GM19467 (cell line): Measurements from ENCODE around the gene PIM3.
"Not testable (repeated sequence)": the region's sequence is repeated elsewhere in the genome, so short reads cannot be mapped to it uniquely, and the experiment has no call there.

ENCODE experiments used
- ATAC-seq: cut with Tn5 transposase; IDR thresholded peaks from one replicate; pipeline ENCODE4 v1.9.1; 2021; ENCODE audit warnings: mild to moderate bottlenecking, moderate library complexity; ENCODE audit not compliant: unreplicated experiment

PIM3 gene

DNA sequence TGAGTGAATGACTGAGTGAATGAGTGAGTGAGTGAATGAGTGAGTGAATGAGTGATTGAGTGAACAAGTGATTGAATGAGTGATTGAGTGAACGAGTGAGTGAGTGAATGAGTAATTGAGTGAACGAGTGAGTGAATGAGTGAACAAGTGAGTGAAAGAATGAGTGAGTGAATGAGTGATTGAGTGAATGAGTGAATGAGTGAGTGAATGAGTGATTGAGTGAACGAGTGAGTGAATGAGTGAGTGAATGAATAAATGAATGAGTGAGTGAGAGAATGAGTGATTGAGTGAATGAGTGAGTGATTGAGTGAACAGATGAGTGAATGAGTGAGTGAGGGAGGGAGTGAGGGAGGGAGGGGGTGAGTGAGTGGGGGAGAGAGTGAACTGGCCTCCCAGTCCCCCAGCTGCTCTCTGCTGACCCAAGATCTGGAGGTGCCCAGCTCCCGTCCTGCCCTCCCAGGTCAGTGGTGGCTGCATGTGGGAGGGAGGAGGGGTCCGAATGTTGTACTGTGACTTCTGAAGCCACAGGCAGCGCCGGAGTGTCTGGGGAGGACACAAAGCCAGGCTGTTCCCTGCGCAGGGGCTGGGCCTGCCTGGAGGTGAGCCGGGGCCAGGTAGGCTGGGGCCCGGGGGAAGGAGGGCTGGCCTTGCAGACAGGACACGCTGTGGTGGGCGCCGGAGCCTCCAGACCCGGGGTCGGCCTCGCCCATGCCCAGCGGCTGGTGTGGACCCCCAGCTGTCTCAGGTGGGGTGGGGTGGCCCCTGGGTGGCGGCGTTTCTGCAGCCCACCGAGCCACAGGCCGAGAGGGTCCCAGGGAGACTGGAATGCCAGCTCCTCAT is 17.8 kb upstream of the PIM3 start:
- no peak for ATAC-seq

DNA sequence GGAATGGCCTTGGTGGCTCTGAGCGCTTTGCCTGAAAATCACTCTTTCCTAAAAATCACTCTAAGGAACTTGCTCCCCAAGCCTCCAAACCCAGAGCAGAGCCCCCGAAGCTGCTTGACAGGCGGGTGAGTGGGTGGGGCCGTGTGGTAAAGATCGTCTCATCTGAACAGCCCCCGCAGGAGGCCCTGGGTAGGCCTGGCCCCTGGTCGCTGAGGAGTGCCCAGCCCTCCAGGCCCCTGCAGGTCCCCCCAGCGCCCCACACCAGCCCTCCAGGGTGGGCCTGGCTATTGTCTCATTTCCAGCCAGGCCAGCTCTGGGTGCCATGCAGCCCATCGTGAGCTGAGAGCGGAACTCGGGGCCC is 17.2 kb upstream of the PIM3 start:
- ATAC-seq = no peak

DNA sequence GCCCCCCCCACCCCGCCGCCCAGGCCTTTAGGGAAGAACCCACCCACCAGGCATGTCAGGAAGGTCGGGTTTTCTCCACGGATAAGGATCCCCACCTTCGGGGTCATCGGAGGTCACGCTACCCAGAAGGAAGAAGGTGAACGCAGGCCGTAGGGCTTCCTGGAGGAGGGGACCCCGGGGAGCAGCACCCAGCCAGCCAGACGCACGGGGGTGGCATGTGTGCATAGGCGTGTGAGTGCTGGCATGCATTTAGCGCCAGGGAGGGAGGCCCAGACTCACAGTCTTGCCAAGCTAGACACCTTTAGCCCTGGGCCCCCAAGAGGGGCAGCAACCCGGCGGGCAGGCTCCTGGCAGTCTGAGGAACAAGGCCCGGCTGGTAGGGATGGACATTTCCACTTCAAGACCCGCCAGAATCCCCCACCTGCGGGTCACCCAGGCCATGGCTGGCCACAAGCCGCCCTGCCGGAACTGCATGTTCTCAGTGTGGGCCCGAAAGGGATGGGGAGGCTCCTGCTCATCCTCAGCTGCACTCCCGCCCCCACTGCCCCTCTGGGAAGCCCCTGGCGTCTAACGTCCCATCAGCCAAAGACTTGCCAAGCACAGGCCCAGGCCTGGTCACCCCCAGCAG is 16.7 kb upstream of the PIM3 start:
- ATAC-seq = no peak

- no peak for ATAC-seq
Measured at GRCh38 chr22:49944399-49944891, 16.1 kb upstream of the PIM3 start.

DNA sequence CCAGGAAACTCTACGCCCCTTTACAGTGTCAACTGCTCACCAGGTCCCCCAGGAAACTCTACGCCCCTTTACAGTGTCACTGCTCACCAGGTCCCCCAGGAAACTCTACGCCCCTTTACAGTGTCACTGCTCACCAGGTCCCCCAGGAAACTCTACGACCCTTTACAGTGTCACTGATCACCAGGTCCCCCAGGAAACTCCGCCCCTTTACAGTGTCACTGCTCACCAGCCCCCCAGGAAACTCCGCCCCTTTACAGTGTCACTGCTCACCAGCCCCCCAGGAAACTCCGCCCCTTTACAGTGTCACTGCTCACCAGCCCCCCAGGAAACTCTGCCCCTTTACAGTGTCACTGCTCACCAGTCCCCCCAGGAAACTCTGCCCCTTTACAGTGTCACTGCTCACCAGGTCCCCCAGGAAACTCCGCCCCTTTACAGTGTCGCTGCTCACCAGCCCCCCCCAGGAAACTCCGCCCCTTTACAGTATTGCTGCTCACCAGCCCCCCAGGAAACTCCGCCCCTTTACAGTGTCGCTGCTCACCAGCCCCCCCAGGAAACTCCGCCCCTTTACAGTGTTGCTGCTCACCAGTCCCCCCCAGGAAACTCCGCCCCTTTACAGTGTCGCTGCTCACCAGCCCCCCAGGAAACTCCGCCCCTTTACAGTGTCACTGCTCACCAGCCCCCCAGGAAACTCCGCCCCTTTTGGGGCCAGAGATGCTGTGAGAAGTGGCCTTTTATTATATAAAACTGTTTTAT is 15.4 kb upstream of the PIM3 start:
- ATAC-seq = not testable (repeated sequence)

- ATAC-seq = no peak
Measured at GRCh38 chr22:49946612-49947295, 13.8 kb upstream of the PIM3 start.

GRCh38 chr22:49947296-49947622 is 13.3 kb upstream of the PIM3 start:
- ATAC-seq = no peak

DNA sequence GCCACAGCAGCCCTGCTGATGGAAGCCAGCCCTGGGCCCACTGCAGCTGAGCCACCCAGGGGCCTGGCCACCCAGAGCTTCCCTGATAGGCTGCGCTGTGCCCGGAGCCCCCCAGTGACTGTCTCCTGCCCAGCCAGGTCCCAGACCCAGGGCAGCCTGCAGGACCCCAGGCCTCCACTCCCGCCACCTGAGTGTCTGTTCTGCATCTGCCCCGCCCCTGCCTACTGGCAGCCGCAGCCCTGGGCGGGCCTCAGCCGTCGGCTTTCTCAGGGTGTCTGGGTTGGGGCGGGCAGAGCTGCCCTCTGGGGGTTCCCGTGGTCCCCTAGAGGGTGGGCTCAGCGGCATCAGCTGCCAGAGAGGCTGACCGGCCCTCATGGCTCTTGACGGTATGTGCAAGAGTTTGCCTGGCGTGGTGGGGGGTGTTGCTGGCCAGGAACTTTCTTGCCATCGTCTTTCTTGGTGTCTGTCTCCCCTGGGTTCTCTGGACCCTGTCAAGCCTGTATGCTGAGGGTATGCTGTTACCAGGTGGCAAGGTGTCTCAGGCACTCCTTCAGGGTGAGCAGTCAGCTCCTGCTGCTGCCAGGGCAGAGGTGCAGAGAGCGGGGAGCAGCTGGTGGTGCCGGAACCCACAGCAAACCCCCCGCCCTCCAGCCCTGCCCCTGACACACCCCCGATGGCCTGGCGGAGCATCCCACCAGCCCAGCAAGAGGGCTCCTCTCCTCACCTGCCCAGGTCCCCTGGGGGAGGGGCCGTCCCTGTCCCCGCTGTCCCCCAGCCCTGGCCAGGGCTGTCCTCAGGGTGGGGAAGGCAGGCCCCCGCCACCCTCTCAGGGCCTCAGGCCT is 12.2 kb upstream of the PIM3 start:
- no peak for ATAC-seq

GRCh38 chr22:49948958-49949913 is 11.3 kb upstream of the PIM3 start:
- ATAC-seq = no peak

- ATAC-seq = no peak
Measured at GRCh38 chr22:49949914-49950292, 10.7 kb upstream of the PIM3 start.

- no peak for ATAC-seq
Measured at GRCh38 chr22:49950396-49950994, 10.1 kb upstream of the PIM3 start.

DNA sequence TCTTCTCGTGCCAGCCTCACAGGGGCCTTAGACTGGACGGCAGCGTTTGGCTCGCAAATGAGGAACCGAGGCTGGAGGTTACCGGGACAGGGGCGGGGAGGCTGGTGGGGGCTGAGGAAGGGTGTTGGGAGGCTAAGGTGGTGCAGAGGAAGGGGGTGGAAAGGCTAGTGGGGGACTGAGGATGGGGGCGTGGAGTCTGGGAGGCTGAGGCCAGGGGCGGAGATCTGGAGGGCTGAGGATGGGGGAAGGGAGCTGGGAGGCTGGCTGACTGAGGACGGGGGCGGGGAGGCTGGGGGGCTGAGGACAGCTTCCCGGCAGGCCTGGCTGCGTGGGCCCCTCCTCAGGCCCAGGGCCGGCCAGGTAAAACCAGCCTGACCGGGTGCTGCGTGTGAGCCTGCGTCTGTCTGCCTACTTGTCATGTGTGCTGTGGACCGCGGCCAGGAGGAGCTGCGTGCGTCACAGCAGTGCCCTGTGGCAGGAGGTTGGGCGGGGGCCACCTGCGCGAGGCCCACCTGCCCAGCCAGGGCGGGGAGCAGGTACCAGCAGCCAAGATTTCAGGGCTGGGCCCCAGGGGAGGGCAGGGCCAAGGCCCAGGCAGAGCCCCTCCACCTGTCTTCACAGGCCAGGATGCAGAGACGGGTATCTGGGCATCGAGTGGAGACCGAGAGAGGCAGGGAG is 9.4 kb upstream of the PIM3 start:
- ATAC-seq = no peak

- no peak for ATAC-seq
Measured at GRCh38 chr22:49951678-49951985, 8.9 kb upstream of the PIM3 start.

GRCh38 chr22:49951986-49952896 is 8.3 kb upstream of the PIM3 start:
- ATAC-seq = no peak

GRCh38 chr22:49953027-49953679 is 7.4 kb upstream of the PIM3 start:
- no peak for ATAC-seq

- ATAC-seq = no peak
Measured at GRCh38 chr22:49953680-49954344, 6.8 kb upstream of the PIM3 start.
